ENCODE measurements around the gene DNAH17.

DNA sequence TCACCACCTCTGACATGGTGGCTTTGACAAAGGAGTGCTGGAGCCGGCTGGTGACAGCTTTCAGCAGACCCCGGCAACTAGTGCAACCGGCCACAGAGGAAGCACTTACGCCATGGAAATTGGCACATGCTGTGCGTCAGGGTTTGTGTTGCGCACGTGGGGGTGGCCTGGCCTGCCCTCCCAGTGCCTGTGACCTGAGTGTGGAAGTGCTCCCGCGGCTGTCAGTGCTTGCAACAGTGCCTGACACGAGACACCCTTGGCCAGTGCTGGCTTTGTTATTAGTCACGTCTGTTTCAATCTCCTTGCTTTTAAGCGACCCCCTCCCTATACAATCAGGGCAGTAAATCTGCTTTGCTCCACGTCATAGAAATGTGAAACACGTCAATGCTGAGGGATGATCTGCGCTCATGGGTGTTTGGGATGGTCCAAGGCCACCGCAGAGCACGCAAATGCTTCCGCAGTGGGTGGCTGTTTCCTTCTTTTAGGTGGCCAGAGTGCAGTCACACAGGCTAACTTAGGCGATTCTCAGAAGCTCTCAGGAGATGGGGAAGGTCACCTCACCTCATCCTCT lies 134.5 kb downstream of the DNAH17 start:
- TF ChIP-seq, protein P1, sequence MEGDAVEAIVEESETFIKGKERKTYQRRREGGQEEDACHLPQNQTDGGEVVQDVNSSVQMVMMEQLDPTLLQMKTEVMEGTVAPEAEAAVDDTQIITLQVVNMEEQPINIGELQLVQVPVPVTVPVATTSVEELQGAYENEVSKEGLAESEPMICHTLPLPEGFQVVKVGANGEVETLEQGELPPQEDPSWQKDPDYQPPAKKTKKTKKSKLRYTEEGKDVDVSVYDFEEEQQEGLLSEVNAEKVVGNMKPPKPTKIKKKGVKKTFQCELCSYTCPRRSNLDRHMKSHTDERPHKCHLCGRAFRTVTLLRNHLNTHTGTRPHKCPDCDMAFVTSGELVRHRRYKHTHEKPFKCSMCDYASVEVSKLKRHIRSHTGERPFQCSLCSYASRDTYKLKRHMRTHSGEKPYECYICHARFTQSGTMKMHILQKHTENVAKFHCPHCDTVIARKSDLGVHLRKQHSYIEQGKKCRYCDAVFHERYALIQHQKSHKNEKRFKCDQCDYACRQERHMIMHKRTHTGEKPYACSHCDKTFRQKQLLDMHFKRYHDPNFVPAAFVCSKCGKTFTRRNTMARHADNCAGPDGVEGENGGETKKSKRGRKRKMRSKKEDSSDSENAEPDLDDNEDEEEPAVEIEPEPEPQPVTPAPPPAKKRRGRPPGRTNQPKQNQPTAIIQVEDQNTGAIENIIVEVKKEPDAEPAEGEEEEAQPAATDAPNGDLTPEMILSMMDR (IDR thresholded peaks at IDR 0.05; ENCODE audit: low read depth, low read length, poor library complexity, severe bottlenecking), result no peak
- no peak for TF ChIP-seq EZH2phosphoT487 (IDR thresholded peaks at IDR 0.05; ENCODE audit: borderline replicate concordance, low read length)

All from DOHH2 (cell line).